ENCODE data around the gene KCNK4. TPM values are rescaled to one million over a fixed set of nuclear protein-coding genes. Genes with fewer than 3 reads are reported as not detected.
A peak's percentile ranks its signal among the peaks of the same experiment; 100 is the strongest.
"Not testable (repeated sequence)": the region's sequence is repeated elsewhere in the genome, so short reads cannot be mapped to it uniquely, and the experiment has no call there.

KCNK4 gene
- polyA plus RNA-seq, 3 donors, result 0.13 TPM; not detected in 2

- no peak for DNase-seq (ENCODE audit: low read depth in 3 of 3, low spot score in 2 of 3)
Measured at GRCh38 chr11:64305691-64306562, 14.8 kb downstream of the KCNK4 start.

GRCh38 chr11:64306563-64306875 lies 15.4 kb downstream of the KCNK4 start:
- DNase-seq (ENCODE audit: low read depth in 3 of 3, low spot score in 2 of 3), result no peak

- DNase-seq (ENCODE audit: low read depth in 3 of 3, low spot score in 2 of 3), result no peak
Measured at GRCh38 chr11:64306876-64307622, 15.9 kb downstream of the KCNK4 start.

- not testable (repeated sequence) for DNase-seq (ENCODE audit: low read depth in 3 of 3, low spot score in 2 of 3)
Measured at GRCh38 chr11:64307795-64308194, 16.7 kb downstream of the KCNK4 start.

GRCh38 chr11:64312947-64313346 lies 21.8 kb downstream of the KCNK4 start:
- no peak for DNase-seq (ENCODE audit: low read depth in 3 of 3, low spot score in 2 of 3)

- no peak for DNase-seq (ENCODE audit: low read depth in 3 of 3, low spot score in 2 of 3)
Measured at GRCh38 chr11:64313491-64314145, 22.5 kb downstream of the KCNK4 start.

- no peak for DNase-seq (ENCODE audit: low read depth in 3 of 3, low spot score in 2 of 3)
Measured at GRCh38 chr11:64314146-64314804, 23.2 kb downstream of the KCNK4 start.

GRCh38 chr11:64314805-64315561 lies 23.9 kb downstream of the KCNK4 start:
- no peak for DNase-seq (ENCODE audit: low read depth in 3 of 3, low spot score in 2 of 3)

GRCh38 chr11:64315667-64316526 lies 24.8 kb downstream of the KCNK4 start:
- not testable (repeated sequence) for DNase-seq (ENCODE audit: low read depth in 3 of 3, low spot score in 2 of 3)

GRCh38 chr11:64316672-64317324 lies 25.7 kb downstream of the KCNK4 start:
- no peak for DNase-seq (ENCODE audit: low read depth in 3 of 3, low spot score in 2 of 3)

GRCh38 chr11:64317325-64317960 lies 26.3 kb downstream of the KCNK4 start, which contains the start of gene TRMT112:
TSS of gene TRMT112 (minus strand) at chr11:64317559. CDS start at chr11:64317526, 33 bp downstream.
- DNase-seq (ENCODE audit: low read depth in 3 of 3, low spot score in 2 of 3), result peak; percentile 89 to 93 (median 91)

- DNase-seq (ENCODE audit: low read depth in 3 of 3, low spot score in 2 of 3), result peak in 2 of 3 donors; percentile 87 to 91
Measured at GRCh38 chr11:64317961-64318765, 27.1 kb downstream of the KCNK4 start, which contains the start of gene PRDX5. TSS of gene PRDX5 (plus strand) at chr11:64318121. CDS start at chr11:64318216, 95 bp downstream.

- DNase-seq (ENCODE audit: low read depth in 3 of 3, low spot score in 2 of 3), result no peak
Measured at GRCh38 chr11:64318766-64319761, 28.0 kb downstream of the KCNK4 start.

GRCh38 chr11:64320556-64320955 lies 29.5 kb downstream of the KCNK4 start:
- no peak for DNase-seq (ENCODE audit: low read depth in 3 of 3, low spot score in 2 of 3)

GRCh38 chr11:64321026-64321425 lies 29.9 kb downstream of the KCNK4 start:
- no peak for DNase-seq (ENCODE audit: low read depth in 3 of 3, low spot score in 2 of 3)

- DNase-seq (ENCODE audit: low read depth in 3 of 3, low spot score in 2 of 3), result no peak
Measured at GRCh38 chr11:64321533-64321932, 30.4 kb downstream of the KCNK4 start.
